Esophagus mucosa (tissue), 1 donor: ENCODE data around the gene NAGLU. TPM values are rescaled to one million over a fixed set of nuclear protein-coding genes. Genes with fewer than 3 reads are reported as not detected.
A peak's percentile ranks its signal among the peaks of the same experiment; 100 is the strongest.

Source experiments
- ATAC-seq: fragments of 200-7000 bp; cut with Tn5 transposase; one replicate; pipeline ENCODE4 v1.9.1; 2020
- total RNA-seq: library from RNA; stranded (reverse); gene quantifications from one replicate; pipeline ENCODE4 v1.2.4, GENCODE V29; 2023
- donor health status: DM: yes; HTN: yes; CAD: no.

Gene NAGLU
- 13.3 TPM for total RNA-seq

DNA sequence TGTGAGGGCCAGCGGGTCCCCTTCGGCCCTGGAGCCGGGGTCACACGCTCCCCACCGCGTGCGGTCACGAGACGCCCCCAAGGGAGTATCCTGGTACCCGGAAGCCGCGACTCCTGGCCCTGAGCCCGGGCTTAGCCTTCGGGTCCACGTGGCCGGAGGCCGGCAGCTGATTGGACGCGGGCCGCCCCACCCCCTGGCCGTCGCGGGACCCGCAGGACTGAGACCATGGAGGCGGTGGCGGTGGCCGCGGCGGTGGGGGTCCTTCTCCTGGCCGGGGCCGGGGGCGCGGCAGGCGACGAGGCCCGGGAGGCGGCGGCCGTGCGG, at the start of gene NAGLU:
NAGLU (plus strand) TSS at position 194 of the 324 bp plus-strand sequence; CDS start at position 226, 32 bp downstream.
- ATAC-seq: peak; percentile 81

GRCh38 chr17:42488032-42488431, 48.0 kb upstream of the NAGLU start:
- no peak for ATAC-seq

GRCh38 chr17:42493319-42493718, 42.7 kb upstream of the NAGLU start:
- ATAC-seq: no peak

DNA sequence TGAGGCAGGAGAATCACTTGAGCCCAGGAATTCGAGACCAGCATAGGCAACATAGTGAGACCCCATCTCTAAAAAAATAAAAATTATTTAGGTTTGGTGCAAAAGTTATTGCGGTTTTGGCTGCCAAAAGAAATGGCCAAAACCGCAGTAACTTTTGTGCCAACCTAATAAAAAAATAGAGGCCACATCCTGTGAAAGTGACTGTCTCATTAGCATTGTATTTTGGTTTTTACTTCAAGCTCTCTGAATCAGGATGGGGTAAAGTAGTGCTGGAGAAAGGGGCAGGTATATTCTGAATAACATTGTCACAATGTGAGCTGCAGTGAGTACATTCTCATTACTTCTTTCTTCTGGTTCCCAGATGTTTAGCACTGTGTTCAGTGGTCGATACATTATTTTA, 41.4 kb upstream of the NAGLU start:
- no peak for ATAC-seq

DNA sequence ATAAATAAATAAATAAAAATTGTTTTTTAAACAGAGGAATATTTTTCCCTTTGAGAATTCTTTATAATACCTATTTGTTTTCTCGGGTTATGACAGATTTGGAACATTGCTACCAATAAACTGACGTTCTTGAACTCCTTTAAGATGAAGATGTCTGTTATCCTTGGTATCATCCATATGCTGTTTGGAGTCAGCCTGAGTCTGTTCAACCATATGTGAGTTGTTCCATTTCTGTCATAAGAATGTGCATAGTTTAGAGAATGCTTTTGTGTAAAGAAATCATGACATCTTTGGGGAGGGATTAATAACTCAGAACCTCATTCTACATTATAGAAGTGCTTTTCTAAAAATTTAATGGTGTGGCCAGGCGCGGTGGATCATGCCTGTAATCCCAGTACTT, 37.2 kb upstream of the NAGLU start:
- ATAC-seq: no peak

DNA sequence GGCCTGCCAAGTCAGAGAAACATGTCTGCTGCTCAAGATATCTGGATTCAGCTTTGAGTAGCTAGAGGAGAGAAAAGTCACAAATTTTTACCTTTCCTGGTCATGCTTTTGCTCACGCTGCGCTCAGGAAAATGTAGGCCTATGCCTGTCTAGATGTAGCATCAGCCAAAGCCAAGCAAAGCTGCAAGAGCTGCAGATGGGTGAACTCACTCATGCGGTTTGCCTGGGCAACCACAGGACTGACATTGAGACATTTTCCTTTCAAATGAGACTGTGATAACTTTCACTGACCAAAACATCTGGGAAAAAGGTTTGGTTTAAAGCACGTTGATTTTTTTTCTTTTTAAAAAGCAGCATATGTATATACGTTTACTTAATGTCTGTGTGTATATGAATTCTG, 34.0 kb upstream of the NAGLU start:
- ATAC-seq: no peak

GRCh38 chr17:42502926-42503325, 33.1 kb upstream of the NAGLU start:
- no peak for ATAC-seq

GRCh38 chr17:42507671-42508070, 28.4 kb upstream of the NAGLU start:
- no peak for ATAC-seq

DNA sequence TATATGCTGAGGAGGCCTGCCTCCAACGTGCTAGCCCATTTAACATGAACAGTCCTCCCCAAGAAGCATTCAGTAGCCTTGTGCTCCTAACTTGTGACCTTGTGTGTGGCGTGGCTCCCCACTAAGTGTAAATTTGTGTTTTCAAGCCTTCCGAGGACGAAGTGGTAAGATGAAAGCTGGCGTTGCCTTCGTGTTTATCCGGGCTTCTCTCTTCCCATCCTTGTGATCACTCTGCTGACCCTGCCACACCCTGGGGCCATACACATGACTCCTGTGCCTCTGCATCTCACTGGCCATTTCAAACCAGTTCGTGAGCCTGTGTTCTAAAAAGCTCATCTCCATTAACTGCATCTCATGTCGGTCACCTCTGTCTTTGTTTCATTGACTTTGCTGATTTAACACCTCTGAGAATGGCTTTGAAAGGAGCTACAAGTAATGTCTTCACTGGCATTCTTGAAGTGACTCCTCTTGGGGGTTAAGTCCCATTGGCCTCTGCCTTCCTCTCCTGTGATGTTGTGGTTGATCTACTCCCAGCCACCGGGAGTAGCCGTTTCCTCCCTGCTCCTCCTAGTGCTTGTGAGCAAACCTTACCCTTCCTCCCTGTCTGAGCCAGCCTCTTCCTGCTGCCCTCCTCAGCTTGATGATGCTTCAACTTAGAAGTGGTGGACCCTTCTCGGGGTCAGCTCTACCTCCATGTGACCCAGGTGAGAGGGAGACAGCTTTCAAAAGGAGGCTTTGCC, 27.4 kb upstream of the NAGLU start:
- ATAC-seq: no peak

DNA sequence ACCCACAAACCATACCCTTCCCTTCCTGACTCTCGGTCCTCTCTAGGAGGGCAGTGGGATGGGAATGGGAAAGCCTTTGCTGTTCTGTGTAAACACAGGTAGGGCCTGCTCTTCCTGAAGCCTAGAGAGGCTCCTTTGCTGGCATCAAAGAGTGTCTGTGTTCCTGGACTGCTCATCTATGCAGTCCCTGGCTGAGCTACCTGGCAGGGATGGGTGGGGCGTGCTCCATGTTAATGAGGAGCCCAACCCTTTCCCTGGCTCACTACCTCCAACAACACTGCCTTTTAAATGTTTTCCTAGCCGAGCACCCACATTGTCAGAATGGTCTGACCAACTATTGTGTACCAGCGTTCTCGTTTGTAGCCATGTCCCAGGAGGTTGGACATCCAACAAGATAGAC, 26.6 kb upstream of the NAGLU start:
- ATAC-seq: peak; percentile 54

DNA sequence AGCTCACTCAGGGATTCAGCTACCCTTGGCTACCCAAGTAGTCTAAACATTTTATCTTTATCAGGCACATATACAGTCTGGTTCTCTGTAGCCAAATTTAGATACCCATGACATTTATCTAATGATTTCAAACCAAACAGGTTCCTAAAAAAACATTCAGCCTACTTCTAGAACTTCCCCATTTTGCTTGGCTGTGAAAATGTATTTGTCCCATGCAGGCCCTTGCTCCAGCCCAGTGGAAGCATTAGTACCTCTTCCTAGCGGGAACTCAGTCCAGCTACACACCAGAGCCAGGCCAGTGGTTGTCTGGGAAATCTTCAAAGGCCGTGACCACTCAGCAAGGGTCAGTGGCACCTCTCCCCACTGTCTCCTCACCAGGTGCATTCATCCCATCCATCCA, 26.2 kb upstream of the NAGLU start:
- no peak for ATAC-seq

- no peak for ATAC-seq
These were observed 23.8 kb upstream of the NAGLU start for GRCh38 chr17:42512246-42512645.

DNA sequence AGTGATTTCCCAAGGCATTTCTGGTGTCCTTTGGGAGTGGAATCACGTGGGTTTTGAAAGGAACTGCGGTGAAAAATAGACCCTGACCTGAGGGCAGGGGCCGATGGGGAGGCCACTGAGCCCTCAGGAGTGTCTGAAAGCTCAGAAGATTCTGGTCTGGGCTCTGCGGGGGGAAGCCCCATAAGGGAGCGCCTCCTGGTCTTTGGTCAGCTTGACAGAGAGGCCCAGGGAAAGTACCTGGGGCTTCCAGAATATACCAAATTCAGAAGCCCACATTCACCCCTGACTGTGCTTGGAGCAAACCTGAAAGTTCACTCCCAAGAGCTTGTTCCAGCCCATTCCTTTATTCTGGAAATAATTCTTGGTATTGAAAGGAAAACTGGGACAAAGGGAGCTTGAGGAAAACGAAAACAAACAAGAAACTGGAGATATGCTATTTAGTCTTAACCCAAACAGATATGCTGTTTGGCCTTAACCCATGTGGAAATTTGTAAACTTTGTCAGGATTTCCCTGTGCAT, 23.2 kb upstream of the NAGLU start:
- no peak for ATAC-seq

- ATAC-seq: no peak
These were observed 22.4 kb upstream of the NAGLU start for GRCh38 chr17:42513686-42514085.

DNA sequence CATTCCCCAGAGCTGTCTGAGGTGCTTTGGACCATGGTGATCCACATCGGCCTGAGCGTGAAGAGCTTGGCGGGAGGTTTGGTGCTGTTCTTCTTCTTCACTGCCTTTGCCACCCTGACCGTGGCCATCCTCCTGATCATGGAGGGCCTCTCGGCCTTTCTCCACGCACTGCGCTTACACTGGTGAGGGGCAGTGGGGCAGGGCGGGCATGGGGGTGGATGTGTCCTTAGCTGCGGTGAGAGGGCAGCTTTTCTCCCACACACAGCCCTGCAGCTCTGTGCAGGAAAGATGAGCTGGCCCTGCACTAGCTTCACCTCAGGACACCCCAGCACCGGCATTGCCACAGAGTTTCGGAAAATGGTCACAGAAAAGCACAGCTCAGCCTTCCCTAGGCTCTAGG, 21.8 kb upstream of the NAGLU start:
- no peak for ATAC-seq

- ATAC-seq: no peak
These were observed 21.2 kb upstream of the NAGLU start for GRCh38 chr17:42514867-42515266.

DNA sequence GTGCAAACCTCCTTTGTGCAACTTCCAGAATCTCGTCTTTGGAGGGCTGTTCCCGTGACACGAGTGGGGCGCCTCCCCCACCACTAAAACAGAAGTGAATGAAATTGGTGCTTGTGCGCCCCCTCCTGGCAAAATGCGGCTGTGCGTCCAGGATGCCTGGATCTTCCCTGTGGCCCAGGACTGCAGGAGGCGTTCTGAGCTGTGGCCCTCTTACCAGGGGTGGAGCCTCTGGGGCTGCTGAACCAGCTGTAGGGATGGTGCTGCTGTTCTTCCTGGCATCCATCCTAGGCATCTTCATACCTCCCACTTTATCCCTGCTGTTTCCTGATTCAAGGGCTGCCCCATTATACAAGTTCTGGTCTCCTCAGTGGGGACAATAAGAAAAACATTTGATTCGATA, 18.5 kb upstream of the NAGLU start:
- peak; percentile 76 for ATAC-seq

DNA sequence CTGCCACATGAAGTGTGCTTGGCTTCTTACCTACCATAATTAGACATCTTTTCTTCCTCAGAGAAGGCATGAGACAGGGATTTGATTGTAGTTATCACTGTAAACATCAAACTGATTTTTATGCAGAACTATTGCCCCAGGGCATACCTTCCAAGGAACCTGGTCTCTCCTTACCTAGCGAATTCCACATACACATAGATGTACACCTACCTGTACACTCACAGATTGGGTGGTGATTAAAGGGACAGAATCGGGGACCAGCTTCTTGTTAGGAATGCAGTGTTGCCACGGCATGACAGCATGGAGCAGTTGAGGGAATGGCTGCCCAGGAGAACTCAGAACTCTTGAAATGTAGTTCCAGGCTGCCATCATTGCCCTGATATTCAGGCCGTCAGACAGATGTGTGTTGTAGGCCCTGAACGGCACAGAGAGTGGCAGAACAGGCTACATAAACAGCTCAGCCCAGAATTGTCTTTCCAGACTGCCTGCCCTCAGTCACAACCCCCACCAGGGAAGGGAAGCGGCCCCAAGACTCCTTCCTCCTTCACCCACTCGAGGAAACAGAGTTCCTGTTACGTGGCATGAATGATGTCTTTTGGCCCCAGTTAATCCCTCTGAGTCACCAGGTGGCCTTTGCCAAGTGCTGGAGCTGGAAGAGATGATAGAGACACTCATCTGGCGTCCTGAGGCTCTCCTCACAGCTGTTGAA, 17.8 kb upstream of the NAGLU start:
- peak; percentile 82 for ATAC-seq

GRCh38 chr17:42518755-42519545, 17.1 kb upstream of the NAGLU start:
- ATAC-seq: no peak

GRCh38 chr17:42519546-42520491, 16.2 kb upstream of the NAGLU start:
- ATAC-seq: peak; percentile 28

DNA sequence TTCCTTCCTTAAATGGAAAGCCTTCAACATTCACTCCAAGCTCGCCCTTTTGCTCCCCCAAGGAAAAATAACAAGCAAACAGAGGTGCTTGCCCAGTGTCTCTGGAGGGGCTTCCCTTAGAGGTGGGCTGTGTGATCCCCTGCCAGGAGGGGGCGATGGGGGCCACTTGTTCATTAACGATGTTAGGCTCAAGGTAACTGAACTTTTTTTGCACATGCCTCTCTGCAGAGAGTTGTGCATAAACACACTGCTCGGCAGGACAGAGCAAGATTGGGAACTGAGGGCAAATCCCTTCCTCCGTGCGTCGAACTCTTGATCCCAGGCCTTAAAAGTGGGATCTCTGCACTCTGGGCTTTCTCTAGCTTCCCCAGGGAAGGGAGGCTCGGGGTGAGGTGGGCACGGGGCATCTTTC, 15.5 kb upstream of the NAGLU start:
- no peak for ATAC-seq

- ATAC-seq: no peak
These were observed 15.0 kb upstream of the NAGLU start for GRCh38 chr17:42521036-42521435.
